Neural progenitor cell (in vitro differentiated cells): ENCODE data around the gene MLX.

ENCODE experiments used
- CTCF ChIP-seq: fragments of 200-600 bp; sonication (generic); IDR thresholded peaks from 2 replicates; pipeline ENCODE4 v1.5.1; 2017; ENCODE audit warnings: antibody characterized with exemption, mild to moderate bottlenecking
- EZH2 ChIP-seq: fragments of 200-600 bp; sonication (generic); IDR thresholded peaks from 2 replicates; pipeline ENCODE4 v1.6.1; 2017; ENCODE audit warnings: antibody characterized with exemption, mild to moderate bottlenecking, moderate library complexity
- EZH2phosphoT487 ChIP-seq: fragments of 200-600 bp; sonication (generic); IDR thresholded peaks from 2 replicates; pipeline ENCODE4 v1.6.1; 2017; ENCODE audit warnings: antibody characterized with exemption

- TF ChIP-seq EZH2 (no peak), CTCF (no peak), EZH2phosphoT487 (no peak)
These were observed 3.0 kb upstream of the MLX start for GRCh38 chr17:42563950-42564349.
